Breast epithelium (tissue), 3 donors: ENCODE data around the gene FMO5.

ENCODE experiments used
- CTCF ChIP-seq, 3 donors: fragments of 450-650 bp; IDR thresholded peaks; one replicate each; pipeline ENCODE4 v1.5.1; 2016 to 2017; ENCODE audit warnings: antibody characterized with exemption in 3 of 3, mild to moderate bottlenecking in 3 of 3, moderate library complexity in 3 of 3
- POLR2A ChIP-seq: fragments of 450-650 bp; IDR thresholded peaks from one replicate; pipeline ENCODE4 v1.6.1; 2016; ENCODE audit warnings: antibody characterized with exemption, mild to moderate bottlenecking, moderate library complexity
- POLR2AphosphoS5 ChIP-seq, 3 donors: sonication (generic); formaldehyde crosslinking; IDR thresholded peaks; one replicate each; pipeline ENCODE4 v1.6.1; 2017; ENCODE audit warnings: antibody characterized with exemption in 3 of 3

- no peak for TF ChIP-seq POLR2AphosphoS5 (IDR thresholded peaks at IDR 0.05)
- no peak for TF ChIP-seq CTCF (IDR thresholded peaks at IDR 0.05)
- no peak for TF ChIP-seq POLR2A
These were observed 41.2 kb upstream of the FMO5 start for GRCh38 chr1:147266381-147266780.
